Stimulated activated CD8-positive, alpha-beta memory T cell treated with anti-CD3 and anti-CD28 coated beads, Interleukin-7, amount 100 ng/mL, for 1 hour (primary cell): ENCODE results near the gene NINJ2.

Experiments
- DNase-seq, 2 donors: peaks; one replicate each; pipeline ENCODE4 v3.0.0-alpha.2; 2020; ENCODE audit warnings: low read depth in 2 of 2

Gene NINJ2

GRCh38 chr12:673849-674248, 10.6 kb upstream of the NINJ2 start:
- DNase-seq: no peak

GRCh38 chr12:669576-669945, 6.3 kb upstream of the NINJ2 start:
- no peak for DNase-seq

GRCh38 chr12:668090-668481, 4.8 kb upstream of the NINJ2 start:
- DNase-seq: no peak

GRCh38 chr12:666766-667308, 3.6 kb upstream of the NINJ2 start:
- DNase-seq: no peak

GRCh38 chr12:666066-666465, 2.8 kb upstream of the NINJ2 start:
- DNase-seq: no peak

- no peak for DNase-seq
Observed at GRCh38 chr12:664779-665092, 1.5 kb upstream of the NINJ2 start.

GRCh38 chr12:664075-664778, 982 bp upstream of the NINJ2 start:
- DNase-seq: no peak

- no peak for DNase-seq
Observed at GRCh38 chr12:662566-663292, 516 bp downstream of the NINJ2 start.

- DNase-seq: no peak
Observed at GRCh38 chr12:661720-662486, 1.3 kb downstream of the NINJ2 start.

GRCh38 chr12:659090-659683, 4.1 kb downstream of the NINJ2 start:
- no peak for DNase-seq

GRCh38 chr12:650983-651382, 12.3 kb downstream of the NINJ2 start:
- no peak for DNase-seq

GRCh38 chr12:647385-648085, 15.7 kb downstream of the NINJ2 start:
- DNase-seq: no peak

GRCh38 chr12:646442-647384, 16.5 kb downstream of the NINJ2 start:
- DNase-seq: no peak

- DNase-seq: no peak
Observed at GRCh38 chr12:645563-646071, 17.6 kb downstream of the NINJ2 start.

GRCh38 chr12:644818-645552, 18.3 kb downstream of the NINJ2 start:
- no peak for DNase-seq

GRCh38 chr12:644303-644639, 19.0 kb downstream of the NINJ2 start:
- DNase-seq: no peak

- no peak for DNase-seq
Observed at GRCh38 chr12:643475-644302, 19.6 kb downstream of the NINJ2 start.

GRCh38 chr12:642633-643474, 20.4 kb downstream of the NINJ2 start:
- peak; percentile 43 to 51 for DNase-seq
